IPS-18c (cell line): ENCODE measurements around the gene SLC35F1.

Source experiments
- H3K4me3 ChIP-seq: 2 replicates; pipeline ENCODE4 v1.7.0; 2013; ENCODE audit warnings: low read depth, mild to moderate bottlenecking, low read length, moderate library complexity; ENCODE audit not compliant: insufficient read depth
- H3K9me3 ChIP-seq: one replicate; pipeline ENCODE4 v1.6.1; 2013; ENCODE audit warnings: mild to moderate bottlenecking, low read length, moderate library complexity; ENCODE audit not compliant: control insufficient read depth, insufficient read depth

SLC35F1 gene

GRCh38 chr6:118249680-118250079, 342.6 kb downstream of the SLC35F1 start:
- Histone ChIP-seq H3K4me3 (no peak overlapping the region), H3K9me3 (no peaks in the 10 kb centered on the region)

DNA sequence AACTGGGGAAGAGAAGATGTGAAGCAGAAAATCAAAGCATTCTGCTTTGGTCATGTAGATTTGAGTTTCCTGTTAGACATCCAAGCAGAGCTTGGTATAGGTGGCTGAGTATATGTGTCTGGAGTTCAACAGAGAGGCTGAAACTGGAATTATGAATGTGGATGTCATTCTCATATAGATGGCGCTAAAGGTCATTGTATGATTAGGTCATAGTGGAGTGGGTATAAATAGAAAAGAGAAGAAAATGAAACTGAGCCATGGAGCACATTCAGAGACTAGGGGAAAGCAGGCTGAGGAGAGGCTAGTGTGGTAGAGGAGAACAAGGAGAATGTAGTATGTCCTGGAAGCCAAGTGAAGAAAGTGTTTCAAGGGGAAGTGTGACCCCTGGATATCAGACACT, 345.4 kb downstream of the SLC35F1 start:
- Histone ChIP-seq H3K4me3 (no peak overlapping the region), H3K9me3 (no peaks in the 10 kb centered on the region)

DNA sequence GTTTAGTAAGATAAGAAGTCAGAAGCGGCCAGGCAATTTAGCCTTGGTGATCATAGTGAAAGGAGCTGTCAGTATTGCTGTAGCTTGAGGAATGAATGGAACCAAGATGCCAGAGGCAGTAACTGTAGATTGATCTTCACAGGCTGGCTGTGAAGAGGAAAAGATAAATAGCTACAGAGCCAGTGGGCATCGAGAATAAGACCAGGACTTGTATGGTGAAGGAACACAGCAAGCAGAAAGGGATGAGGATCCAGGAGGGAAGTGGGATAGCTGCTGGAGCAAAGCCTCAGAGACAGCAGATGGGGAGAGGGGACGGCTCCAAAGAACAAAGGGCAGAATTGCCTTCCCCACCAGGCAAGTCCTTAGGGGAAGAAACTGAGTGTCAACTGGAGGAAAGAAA, 346.7 kb downstream of the SLC35F1 start:
- H3K4me3 ChIP-seq, result no peak overlapping the region
- H3K9me3 ChIP-seq, result no peaks in the 10 kb centered on the region

DNA sequence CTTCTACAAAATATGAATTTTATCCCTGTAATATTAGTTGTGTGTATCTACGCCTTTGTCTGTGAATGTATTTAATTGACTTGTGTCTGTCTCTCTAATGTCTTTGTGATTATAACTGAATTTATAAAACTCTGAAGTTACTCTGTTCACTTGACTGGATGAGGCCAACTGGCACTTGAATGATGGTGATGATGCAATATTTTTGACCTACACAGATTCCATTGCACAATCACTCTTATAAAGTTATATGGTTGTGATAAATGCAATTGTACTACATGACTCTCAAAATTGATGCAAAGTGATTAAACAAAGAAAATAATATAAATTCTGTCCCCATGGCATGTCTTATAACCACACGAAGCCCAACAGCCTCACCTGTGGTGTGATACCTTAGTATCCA, 353.8 kb downstream of the SLC35F1 start:
- Histone ChIP-seq H3K4me3 (no peak overlapping the region), H3K9me3 (no peaks in the 10 kb centered on the region)

DNA sequence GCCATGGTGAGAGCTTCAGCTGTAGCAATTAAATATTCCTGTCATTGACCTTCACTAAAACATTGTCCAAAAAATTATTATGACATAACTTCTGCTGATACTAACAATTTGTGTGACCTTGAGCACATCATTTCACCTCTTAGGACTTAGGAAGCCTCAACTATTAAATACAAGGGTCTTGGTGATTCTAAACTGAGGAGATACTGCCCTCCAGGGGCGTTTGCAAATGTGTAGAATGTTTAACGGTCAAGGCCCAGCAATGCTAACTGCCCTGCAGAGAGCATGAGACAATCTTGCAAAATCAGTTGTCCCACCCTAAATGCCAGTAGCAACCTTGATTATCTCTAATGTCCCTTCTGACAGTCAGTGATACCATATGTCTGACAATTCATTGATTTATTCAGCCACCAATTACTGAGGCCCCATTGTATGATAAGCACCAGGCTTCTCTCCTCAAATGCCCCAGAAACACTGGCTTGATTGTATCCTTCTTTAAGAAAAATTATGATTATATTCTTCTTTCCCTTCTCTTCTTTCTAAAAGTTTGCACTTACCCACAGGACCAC, 356.9 kb downstream of the SLC35F1 start:
- H3K4me3 ChIP-seq, result no peak overlapping the region
- H3K9me3 ChIP-seq, result no peaks in the 10 kb centered on the region

DNA sequence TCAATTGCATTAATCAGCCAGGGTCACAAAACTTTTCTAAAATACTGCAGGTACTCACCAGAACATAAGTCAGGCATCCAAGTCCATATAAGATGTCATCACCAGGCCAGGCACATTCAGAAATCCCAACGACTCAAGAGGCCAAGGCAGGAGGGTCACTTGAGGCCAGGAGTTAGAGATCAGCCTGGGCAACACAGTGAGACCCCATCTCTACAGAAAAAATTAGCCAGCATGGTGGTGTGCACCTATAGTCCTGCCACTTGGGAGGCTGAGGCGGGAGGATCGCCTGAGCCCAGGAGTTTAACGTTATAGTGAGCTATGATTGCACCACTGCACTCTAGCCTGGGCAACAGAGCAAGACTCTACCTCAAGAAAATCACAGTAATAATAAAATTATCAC, 362.6 kb downstream of the SLC35F1 start:
- H3K4me3 ChIP-seq, result no peak overlapping the region

GRCh38 chr6:118277631-118278030, 370.6 kb downstream of the SLC35F1 start:
- no peaks in the 10 kb centered on the region for H3K9me3 ChIP-seq

More for the DNA sequence above, 362.6 kb downstream of the SLC35F1 start:
- no peaks in the 10 kb centered on the region for H3K9me3 ChIP-seq

GRCh38 chr6:118280210-118280609, 373.1 kb downstream of the SLC35F1 start:
- Histone ChIP-seq H3K9me3 (no peaks in the 10 kb centered on the region), H3K4me3 (no peak overlapping the region)

More at GRCh38 chr6:118277631-118278030, 370.6 kb downstream of the SLC35F1 start:
- H3K4me3 ChIP-seq, result no peak overlapping the region

DNA sequence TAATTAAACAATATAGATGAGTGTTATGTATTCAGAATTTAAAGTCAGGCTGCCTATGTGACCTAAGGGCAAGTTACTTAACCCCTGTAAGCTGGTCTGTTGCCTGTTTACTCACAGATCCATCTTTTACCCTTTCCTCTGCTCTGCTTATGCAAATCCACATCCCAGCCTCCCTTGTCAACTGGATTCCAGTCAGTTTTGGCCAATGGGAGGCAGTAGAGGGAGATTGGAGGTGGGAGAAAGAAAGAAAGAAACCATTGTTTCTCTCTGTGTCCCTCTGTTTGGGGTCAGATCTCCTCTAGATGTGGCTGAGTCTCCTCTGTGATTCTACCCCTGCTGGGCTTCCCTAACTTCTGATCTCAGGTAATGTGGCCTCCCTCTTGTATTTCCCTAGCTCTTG, 374.2 kb downstream of the SLC35F1 start:
- no peaks in the 10 kb centered on the region for H3K9me3 ChIP-seq
- no peak overlapping the region for H3K4me3 ChIP-seq

DNA sequence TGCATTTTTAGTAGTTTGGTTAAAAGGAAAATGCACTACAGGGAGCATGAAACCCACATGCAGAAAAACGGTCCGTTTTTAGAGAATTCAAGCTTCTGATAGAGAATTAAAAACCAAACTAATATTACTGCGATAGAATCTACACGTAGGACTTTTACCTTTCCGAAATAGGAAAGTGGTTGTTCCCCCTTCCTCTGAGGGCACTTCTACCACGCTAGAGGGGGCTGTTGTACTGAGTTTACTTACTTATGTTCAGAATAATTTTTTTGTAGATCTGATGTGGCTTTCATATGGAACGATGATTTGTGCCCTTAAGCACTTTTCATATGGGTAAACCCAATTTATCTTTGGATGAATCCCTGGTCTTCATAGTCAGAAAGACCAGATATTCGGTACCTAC, 376.7 kb downstream of the SLC35F1 start:
- Histone ChIP-seq H3K4me3 (no peak overlapping the region), H3K9me3 (no peaks in the 10 kb centered on the region)

DNA sequence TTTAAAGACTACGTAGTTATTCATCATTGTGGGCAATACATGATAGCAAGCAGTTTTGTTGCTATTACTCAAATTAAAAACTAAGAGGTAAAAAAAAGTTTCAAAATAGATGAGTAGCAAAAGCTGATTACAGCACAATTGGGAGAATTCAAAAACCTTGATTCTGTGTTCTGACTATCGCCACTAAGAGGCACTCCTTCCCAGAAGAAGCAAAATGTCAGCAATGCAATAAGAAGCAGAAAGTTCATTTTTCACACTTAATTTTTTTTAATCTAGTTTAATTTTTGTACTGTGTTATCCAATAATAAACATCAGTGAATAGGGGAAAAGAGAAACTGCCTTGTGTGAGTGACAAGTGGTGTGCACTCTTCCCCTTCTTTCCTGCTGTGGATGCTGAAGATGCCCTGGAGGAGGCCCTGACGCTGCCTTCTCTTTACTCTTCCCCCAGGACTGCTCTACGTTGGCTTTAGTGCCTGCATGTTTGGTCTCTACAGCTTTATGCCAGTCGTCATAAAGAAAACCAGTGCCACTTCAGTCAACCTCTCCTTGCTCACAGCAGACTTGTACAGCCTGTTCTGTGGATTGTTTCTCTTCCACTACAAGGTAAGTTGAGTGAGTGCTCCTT, 377.8 kb downstream of the SLC35F1 start:
- no peaks in the 10 kb centered on the region for H3K9me3 ChIP-seq
- H3K4me3 ChIP-seq, result no peak overlapping the region

- Histone ChIP-seq H3K4me3 (no peak overlapping the region), H3K9me3 (no peaks in the 10 kb centered on the region)
Measured at GRCh38 chr6:118285791-118286190, 378.7 kb downstream of the SLC35F1 start.

DNA sequence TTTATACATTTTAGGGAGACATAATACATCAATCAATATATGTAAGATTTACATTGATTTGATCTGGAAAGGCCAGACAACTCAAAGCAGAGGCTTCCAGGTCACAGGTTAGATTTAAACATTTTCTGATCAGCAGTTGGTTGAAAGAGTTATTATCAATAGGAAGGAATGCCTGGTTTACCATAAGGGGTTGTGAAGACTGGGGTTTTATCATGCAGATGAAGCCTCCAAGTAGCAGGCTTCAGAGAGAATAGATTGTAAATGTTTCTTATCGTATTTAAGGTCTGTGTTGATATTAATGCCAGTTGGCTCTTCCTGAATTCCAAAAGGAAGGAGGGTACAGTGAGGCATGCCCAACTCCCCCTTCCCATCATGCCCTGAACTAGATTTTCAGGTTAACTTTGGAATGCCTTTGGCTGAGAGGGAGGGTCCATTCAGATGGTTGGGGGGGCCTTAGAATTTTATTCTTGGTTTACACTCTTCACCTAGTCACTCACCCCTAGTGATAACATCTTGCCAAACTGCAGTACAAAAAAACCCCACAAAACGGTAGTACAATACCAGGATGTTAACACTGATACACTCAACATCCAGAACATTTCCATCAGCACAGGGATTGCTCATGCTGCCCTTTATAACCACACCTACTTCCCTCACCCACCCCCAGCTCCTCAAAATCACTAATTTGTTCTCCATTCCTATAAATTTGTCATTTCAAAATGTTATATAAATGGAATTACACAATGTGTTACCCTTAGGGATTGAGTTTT, 381.5 kb downstream of the SLC35F1 start:
- Histone ChIP-seq H3K4me3 (no peak overlapping the region), H3K9me3 (no peaks in the 10 kb centered on the region)

DNA sequence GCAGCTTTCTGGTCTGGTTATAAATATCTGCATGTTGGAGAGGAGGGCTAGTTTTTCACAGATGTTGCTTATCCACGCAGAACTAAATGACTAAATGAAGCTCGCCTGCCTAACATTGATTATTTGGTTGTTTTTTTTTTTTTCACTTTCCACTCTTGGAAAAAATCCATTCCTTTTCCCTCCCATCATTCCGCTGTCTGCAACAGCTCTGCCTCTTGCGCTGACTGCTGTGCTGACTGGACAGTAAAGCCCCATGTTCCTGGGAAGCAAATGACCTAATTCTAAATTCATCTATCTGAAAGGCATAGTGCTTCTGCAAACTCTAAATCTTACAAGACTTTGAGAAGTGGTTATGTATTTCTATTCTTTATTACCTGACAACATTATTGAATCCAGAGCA, 385.5 kb downstream of the SLC35F1 start:
- no peaks in the 10 kb centered on the region for H3K9me3 ChIP-seq
- no peak overlapping the region for H3K4me3 ChIP-seq

DNA sequence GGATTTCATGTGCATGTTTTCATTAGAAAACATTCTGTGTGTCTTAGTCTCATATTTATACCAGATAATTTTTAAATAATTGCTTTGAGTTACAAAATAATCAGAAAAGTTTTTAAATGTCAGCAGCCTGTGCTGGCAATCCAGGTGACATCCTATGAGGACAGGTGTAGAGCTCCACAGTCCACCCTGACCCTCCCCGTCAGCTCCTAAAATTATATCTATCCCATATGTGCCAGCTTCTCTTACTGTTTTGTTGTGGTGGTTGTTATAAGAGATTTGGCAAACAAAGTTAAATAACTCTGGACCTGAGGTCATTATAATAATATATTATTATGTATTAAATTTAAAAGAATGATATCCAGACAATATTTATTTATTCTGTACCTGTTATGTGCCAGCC, 387.8 kb downstream of the SLC35F1 start:
- H3K4me3 ChIP-seq, result no peak overlapping the region
- H3K9me3 ChIP-seq, result no peaks in the 10 kb centered on the region

GRCh38 chr6:118295336-118295735, 388.3 kb downstream of the SLC35F1 start:
- Histone ChIP-seq H3K9me3 (no peaks in the 10 kb centered on the region), H3K4me3 (no peak overlapping the region)

GRCh38 chr6:118296129-118296901, 389.3 kb downstream of the SLC35F1 start:
- H3K9me3 ChIP-seq, result no peaks in the 10 kb centered on the region
- no peak overlapping the region for H3K4me3 ChIP-seq

DNA sequence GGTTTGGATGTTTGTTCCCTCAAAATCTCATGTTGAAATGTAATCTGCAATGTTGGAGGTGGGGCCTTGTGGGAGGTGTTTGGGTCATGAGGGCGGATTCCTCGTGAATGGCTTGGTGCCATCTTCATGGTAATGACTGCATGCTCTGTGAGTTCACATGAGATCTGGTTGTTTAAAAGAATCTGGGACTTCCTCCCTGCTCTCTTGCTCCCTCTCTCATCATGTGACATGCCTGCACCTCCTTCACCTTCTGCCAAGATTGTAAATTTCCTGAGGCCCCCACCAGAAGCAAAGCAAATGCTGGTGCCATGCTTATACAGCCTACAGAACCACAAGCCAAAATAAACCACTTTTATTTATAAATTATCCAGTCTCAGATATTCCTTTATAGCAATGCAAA, 390.8 kb downstream of the SLC35F1 start:
- no peaks in the 10 kb centered on the region for H3K9me3 ChIP-seq
- H3K4me3 ChIP-seq, result no peak overlapping the region
